GM12878 (cell line): ENCODE data around the gene KCNIP3. TPM values are rescaled to one million over a fixed set of nuclear protein-coding genes. Genes with fewer than 3 reads are reported as not detected.

Experiments used
- ATAC-seq: fragments of 200-7000 bp; cut with Tn5 transposase; 3 replicates; pipeline ENCODE4 v1.9.1; 2020; ENCODE audit warnings: mild to moderate bottlenecking, moderate library complexity
- BruUV-seq: library from RNA; stranded (reverse); fragments of 400-500 nt; replicated peaks from 2 replicates; lab custom pipeline; 2021; lab: Mats Ljungman, UMichigan
- CTCF ChIA-PET: fragments of 300-600 bp; sonication (Branson Sonifier 250); formaldehyde crosslinking; extraction: SDS; loops from one replicate; lab custom pipeline; 2021; ENCODE audit warnings: inconsistent platforms; lab: Yijun Ruan, JAX
- POLR2A ChIA-PET: fragments of 350-600 bp; formaldehyde crosslinking; extraction: SDS; loops from one replicate; lab custom pipeline; 2021; ENCODE audit warnings: inconsistent platforms; lab: Charles Lee
- RAD21 ChIA-PET: fragments of 300-600 bp; sonication (Branson Sonifier 250); formaldehyde crosslinking; loops from one replicate; lab custom pipeline; 2023; ENCODE audit warnings: antibody characterized with exemption; ENCODE audit not compliant: unreplicated experiment; lab: Charles Lee
- SMC1A ChIA-PET: fragments of 300-600 bp; sonication (Branson Sonifier 250); formaldehyde crosslinking; loops from one replicate; lab custom pipeline; 2023; ENCODE audit not compliant: unreplicated experiment, uncharacterized antibody; lab: Charles Lee
- DNase-seq: peaks from one replicate; pipeline ENCODE4 v3.0.0-alpha.2; 2011; ENCODE audit warnings: low read depth, low spot score
- FAIRE-seq: peaks from 3 replicates; lab custom pipeline; 2011; peaks lifted over from hg19 to GRCh38; lab: Jason Lieb, UNC
- H2AFZ ChIP-seq: 2 replicates; pipeline ENCODE4 v1.6.0; 2011; ENCODE audit warnings: low read depth, low read length, control low read depth; ENCODE audit not compliant: control insufficient read depth
- H3K27ac ChIP-seq: 2 replicates; pipeline ENCODE4 v1.5.1; 2011; ENCODE audit warnings: control low read depth; ENCODE audit not compliant: control insufficient read depth, insufficient read depth
- H3K27me3 ChIP-seq, 2 experiments: replicated peaks in 1 of 2; 2 replicates each; pipeline versions ENCODE4 v1.6.0 to v1.6.1; 2011; ENCODE audit warnings: low read length in 1 of 2; ENCODE audit not compliant: control insufficient read depth in 2 of 2, insufficient read depth in 2 of 2
- H3K36me3 ChIP-seq, 2 experiments: 2 replicates each; pipeline ENCODE4 v1.5.1; 2011; ENCODE audit warnings: low read length in 1 of 2; ENCODE audit not compliant: control insufficient read depth in 2 of 2, insufficient read depth in 2 of 2
- H3K4me1 ChIP-seq: 2 replicates; pipeline ENCODE4 v1.6.1; 2011; ENCODE audit warnings: mild to moderate bottlenecking, low read length, moderate library complexity, mixed read lengths; ENCODE audit not compliant: control insufficient read depth, insufficient read depth
- H3K4me2 ChIP-seq: 2 replicates; pipeline ENCODE4 v1.6.0; 2011; ENCODE audit warnings: control low read depth; ENCODE audit not compliant: control insufficient read depth, insufficient read depth
- H3K4me3 ChIP-seq: fragments of 200-600 bp; sonication (generic); 2 replicates; pipeline ENCODE4 v1.5.1; 2016
- H3K79me2 ChIP-seq: 2 replicates; pipeline ENCODE4 v1.6.0; 2011; ENCODE audit warnings: low read length; ENCODE audit not compliant: control insufficient read depth, insufficient read depth
- H3K9ac ChIP-seq: 2 replicates; pipeline ENCODE4 v1.8.0; 2011; ENCODE audit warnings: low read length, control low read depth, mixed read lengths; ENCODE audit not compliant: control insufficient read depth, insufficient read depth
- H3K9me3 ChIP-seq: replicated peaks from 3 replicates; pipeline ENCODE4 v1.5.1; 2011; ENCODE audit warnings: mild to moderate bottlenecking, low read length; ENCODE audit not compliant: control insufficient read depth, insufficient read depth
- H4K20me1 ChIP-seq: 2 replicates; pipeline ENCODE4 v1.6.0; 2011; ENCODE audit not compliant: control insufficient read depth, insufficient read depth
- CEBPZ ChIP-seq: fragments of 150-350 bp; IDR thresholded peaks from 2 replicates; pipeline ENCODE4 v1.6.1; 2016; ENCODE audit warnings: low read depth, low read length
- CREM ChIP-seq: IDR thresholded peaks from 2 replicates; pipeline ENCODE4 v1.6.1; 2014; ENCODE audit warnings: antibody characterized with exemption, low read depth
- DPF2 ChIP-seq: fragments of 450-650 bp; IDR thresholded peaks from 2 replicates; pipeline ENCODE4 v1.6.1; 2017; ENCODE audit warnings: mild to moderate bottlenecking
- GATAD2B ChIP-seq: fragments of 450-650 bp; conservative IDR thresholded peaks from 2 replicates; pipeline ENCODE4 v1.6.1; 2017; ENCODE audit warnings: low read depth, mild to moderate bottlenecking, moderate library complexity
- IRF3 ChIP-seq: fragments of 450-650 bp; IDR thresholded peaks from 2 replicates; pipeline ENCODE4 v1.6.1; 2014; ENCODE audit warnings: mild to moderate bottlenecking
- IRF5 ChIP-seq: fragments of 450-650 bp; IDR thresholded peaks from 2 replicates; pipeline ENCODE4 v1.6.1; 2017; ENCODE audit warnings: borderline replicate concordance
- MEF2B ChIP-seq: fragments of 450-650 bp; IDR thresholded peaks from 2 replicates; pipeline ENCODE4 v1.6.1; 2018; ENCODE audit warnings: mild to moderate bottlenecking, moderate library complexity; ENCODE audit not compliant: partially characterized antibody, poor library complexity, severe bottlenecking
- PAX5 ChIP-seq: IDR thresholded peaks from 2 replicates; pipeline ENCODE4 v1.6.1; 2011; ENCODE audit warnings: low read depth, low read length, borderline replicate concordance
- PKNOX1 ChIP-seq: fragments of 450-650 bp; IDR thresholded peaks from 2 replicates; pipeline ENCODE4 v1.6.1; 2016; ENCODE audit warnings: mild to moderate bottlenecking
- PML ChIP-seq: IDR thresholded peaks from 2 replicates; pipeline ENCODE4 v1.6.1; 2012; ENCODE audit warnings: low read length, inconsistent platforms
- SP1 ChIP-seq: IDR thresholded peaks from one replicate; pipeline ENCODE4 v1.6.1; 2011; ENCODE audit warnings: low read depth, low read length
- TCF3 ChIP-seq: IDR thresholded peaks from 2 replicates; pipeline ENCODE4 v1.6.1; 2012; ENCODE audit warnings: low read depth, mild to moderate bottlenecking, low read length, borderline replicate concordance; ENCODE audit not compliant: insufficient read depth
- ZNF384 ChIP-seq: IDR thresholded peaks from 2 replicates; pipeline ENCODE4 v1.6.1; 2012; ENCODE audit warnings: low read depth, mild to moderate bottlenecking, low read length, improper control_type of control experiment, borderline replicate concordance
- WGBS: methylation state at CpG from one replicate; pipeline ENCODE4 v1.1.6; 2016; ENCODE audit warnings: low lambda C conversion rate; ENCODE audit not compliant: insufficient replicate concordance, insufficient coverage; ENCODE audit errors: missing lambda C conversion rate; 5-methylcytosine and 5-hydroxymethylcytosine counted together
- in situ Hi-C: fragments of 300-500 bp; cut with MboI; formaldehyde crosslinking; loops from 9 replicates; pipeline ENCODE4 v1.14.3; 2018; ENCODE audit warnings: mixed read lengths
- intact Hi-C: fragments of 100-400 bp; cut with micrococcal nuclease; formaldehyde crosslinking; loops from one replicate; pipeline ENCODE4 v1.14.2; 2022; ENCODE audit not compliant: unreplicated experiment
- polyA plus RNA-seq, 11 experiments: library from polyadenylated mRNA; depleted of rRNA in 4 of 11; unstranded in 6 of 11; stranded (reverse) in 5 of 11; fragments of >200 nt; fragmentation: Nextera tagmentation in 4 of 11; fragmentation: Illumina TruSeq in 1 of 11; extraction: Ambion mirVana in 4 of 11; extraction: Trizol in 1 of 11; gene quantifications; 1 replicate in 1 of 11; 2 replicates in 10 of 11; pipeline versions ENCODE4 v1.2.1 to v1.2.3, GENCODE V29; 2011 to 2016; ENCODE audit warnings: inconsistent platforms in 2 of 11, missing spikeins in 2 of 11, low read depth in 1 of 11
- total RNA-seq, 4 experiments: library from RNA; depleted of rRNA in 3 of 4; stranded (reverse); fragments of >200 nt in 3 of 4; fragmentation: Illumina TruSeq in 1 of 4; extraction: Trizol in 1 of 4; gene quantifications; 2 replicates each; pipeline versions ENCODE4 v1.2.1 to v1.2.3, GENCODE V29; 2013 to 2021

KCNIP3 gene
- total and polyA plus RNA-seq, 10 of the 15 experiments (the other 5 are each of a cell fraction or from before 2014, with no cell fraction given), result not detected

- no peak for TF ChIP-seq CEBPZ
- no peak for TF ChIP-seq PKNOX1
- no peak for TF ChIP-seq PAX5
Measured at GRCh38 chr2:95260028-95261023, 36.8 kb upstream of the KCNIP3 start (continued).

GRCh38 chr2:95261602-95262001, 35.5 kb upstream of the KCNIP3 start:
- no peaks in the 10 kb centered on the region for H4K20me1 ChIP-seq
- ChIA-PET CTCF (no interaction called here), SMC1A (no interaction called here), RAD21 (no interaction called here), POLR2A (no interaction called here)
- no peaks in the 10 kb centered on the region for H3K36me3 ChIP-seq
- in situ Hi-C loops, result no loop called here
- no peak for DNase-seq
- H3K9ac ChIP-seq, result no peak overlapping the region
- H3K4me2 ChIP-seq, result no peak overlapping the region
- FAIRE-seq, result no peak
- H3K4me3 ChIP-seq, result no peak overlapping the region
- BruUV-seq, result no TSS peak
- no peaks in the 10 kb centered on the region for H3K27me3 ChIP-seq
- intact Hi-C loops, result no loop called here
- H3K79me2 ChIP-seq, result no peaks in the 10 kb centered on the region
- H3K4me1 ChIP-seq, result no peaks in the 10 kb centered on the region
- no peaks in the 10 kb centered on the region; the same call in 2 of the 3 replicates for H3K9me3 ChIP-seq
- H3K27ac ChIP-seq, result no peak overlapping the region
- ATAC-seq, result no peak
- 23% methylated on average over 6 of the region's 6 CpGs for WGBS
- no peak overlapping the region for H2AFZ ChIP-seq
- no peak for TF ChIP-seq TCF3
- no peak for TF ChIP-seq IRF5
- no peak for TF ChIP-seq CREM
- TF ChIP-seq DPF2, result no peak
- TF ChIP-seq IRF3, result no peak
- no peak for TF ChIP-seq ZNF384
- no peak for TF ChIP-seq MEF2B
- no peak for TF ChIP-seq PML
- no peak for TF ChIP-seq SP1
- TF ChIP-seq GATAD2B, result no peak
